CD14-positive monocyte (primary cell): ENCODE data around the gene UGT1A10. TPM values are rescaled to one million over a fixed set of nuclear protein-coding genes. Genes with fewer than 3 reads are reported as not detected.

Source experiments
- DNase-seq, 3 donors: peaks; one replicate each; pipeline ENCODE4 v3.0.0-alpha.2; 2011 to 2022
- H2AFZ ChIP-seq: 2 replicates; pipeline ENCODE4 v1.6.0; 2012; ENCODE audit warnings: mild to moderate bottlenecking, low read depth, low read length, inconsistent platforms; ENCODE audit not compliant: insufficient read depth, poor library complexity, severe bottlenecking
- H3K27ac ChIP-seq, 2 donors: 1 replicate in 1 of 2; 2 replicates in 1 of 2; pipeline ENCODE4 v1.5.1; 2012 to 2013; ENCODE audit warnings: low read length in 2 of 2, control low read depth in 1 of 2, inconsistent platforms in 1 of 2, low read depth in 1 of 2, mild to moderate bottlenecking in 1 of 2
- H3K27me3 ChIP-seq, 2 donors: one replicate each; pipeline versions ENCODE4 v1.6.0 to v1.6.1; 2011 to 2013; ENCODE audit warnings: low read length in 2 of 2; ENCODE audit not compliant: control insufficient read depth in 2 of 2, insufficient read depth in 2 of 2
- H3K36me3 ChIP-seq, 2 donors: replicated peaks in 1 of 2; 1 replicate in 1 of 2; 2 replicates in 1 of 2; pipeline versions ENCODE4 v1.5.1 to v1.6.1; 2012 to 2013; ENCODE audit warnings: low read length in 2 of 2, control low read depth in 1 of 2, inconsistent platforms in 1 of 2, mild to moderate bottlenecking in 1 of 2; ENCODE audit not compliant: insufficient read depth in 2 of 2, control insufficient read depth in 1 of 2
- H3K4me1 ChIP-seq, 2 donors: 1 replicate in 1 of 2; 2 replicates in 1 of 2; pipeline versions ENCODE4 v1.5.1 to v1.6.1; 2012 to 2013; ENCODE audit warnings: low read length in 2 of 2, control low read depth in 1 of 2, inconsistent platforms in 1 of 2, mild to moderate bottlenecking in 1 of 2, moderate library complexity in 1 of 2; ENCODE audit not compliant: insufficient read depth in 2 of 2, control insufficient read depth in 1 of 2
- H3K4me2 ChIP-seq: replicated peaks from 2 replicates; pipeline ENCODE3; 2012; ENCODE audit warnings: low read length, moderate library complexity, mild to moderate bottlenecking; ENCODE audit not compliant: poor library complexity, severe bottlenecking; ENCODE audit errors: extremely low read depth
- H3K4me3 ChIP-seq, 3 experiments: fragments of 200-600 bp in 1 of 3; sonication (generic) in 1 of 3; replicated peaks in 1 of 3; 1 replicate in 2 of 3; 2 replicates in 1 of 3; pipeline ENCODE4 v1.5.1; 2011 to 2013; ENCODE audit warnings: low read length in 3 of 3, mild to moderate bottlenecking in 3 of 3, control low read depth in 2 of 3, low read depth in 2 of 3, inconsistent platforms in 1 of 3, moderate library complexity in 1 of 3
- H3K79me2 ChIP-seq: 2 replicates; pipeline ENCODE4 v1.6.0; 2012; ENCODE audit warnings: mild to moderate bottlenecking, control low read depth, inconsistent platforms, low read length, moderate library complexity; ENCODE audit not compliant: insufficient read depth
- H3K9ac ChIP-seq: 2 replicates; pipeline ENCODE4 v1.6.0; 2017; ENCODE audit warnings: low read length, mild to moderate bottlenecking; ENCODE audit not compliant: insufficient read depth, poor library complexity, severe bottlenecking
- H3K9me3 ChIP-seq, 2 donors: replicated peaks in 1 of 2; 1 replicate in 1 of 2; 2 replicates in 1 of 2; pipeline versions ENCODE4 v1.5.1 to v1.6.1; 2012 to 2013; ENCODE audit warnings: low read length in 2 of 2, control low read depth in 1 of 2; ENCODE audit not compliant: control insufficient read depth in 1 of 2, insufficient read depth in 1 of 2
- H4K20me1 ChIP-seq: 2 replicates; pipeline ENCODE4 v1.6.0; 2012; ENCODE audit warnings: mild to moderate bottlenecking, low read length, control low read depth, moderate library complexity; ENCODE audit not compliant: insufficient read depth
- H3K27ac Mint-ChIP-seq, 7 donors: one replicate each; pipeline ENCODE4 v1.8.0; 2020; ENCODE audit warnings: mild to moderate bottlenecking in 7 of 7, mixed read lengths in 7 of 7, moderate library complexity in 6 of 7, inconsistent platforms in 2 of 7
- H3K27me3 Mint-ChIP-seq, 3 donors: one replicate each; pipeline ENCODE4 v1.8.0; 2021 to 2022; ENCODE audit warnings: low read depth in 3 of 3, mild to moderate bottlenecking in 3 of 3, mixed read lengths in 3 of 3, moderate library complexity in 3 of 3, inconsistent platforms in 1 of 3
- H3K36me3 Mint-ChIP-seq, 2 donors: one replicate each; pipeline ENCODE4 v1.8.0; 2020; ENCODE audit warnings: mixed read lengths in 2 of 2, inconsistent platforms in 1 of 2, mild to moderate bottlenecking in 1 of 2
- H3K4me1 Mint-ChIP-seq: one replicate; pipeline ENCODE4 v1.8.0; 2020; ENCODE audit warnings: mild to moderate bottlenecking, mixed read lengths
- H3K4me3 Mint-ChIP-seq, 2 donors: one replicate each; pipeline ENCODE4 v1.8.0; 2020; ENCODE audit warnings: mild to moderate bottlenecking in 2 of 2, mixed read lengths in 2 of 2, moderate library complexity in 1 of 2
- H3K9me3 Mint-ChIP-seq, 7 donors: one replicate each; pipeline ENCODE4 v1.8.0; 2020 to 2022; ENCODE audit warnings: mixed read lengths in 7 of 7, mild to moderate bottlenecking in 6 of 7, moderate library complexity in 6 of 7, inconsistent platforms in 2 of 7
- WGBS: methylation state at CpG from one replicate; pipeline ENCODE4 v1.1.5; 2013; ENCODE audit warnings: missing lambda C conversion rate; ENCODE audit not compliant: insufficient coverage; 5-methylcytosine and 5-hydroxymethylcytosine counted together
- intact Hi-C, 2 donors: fragments of 100-400 bp; cut with micrococcal nuclease; formaldehyde crosslinking; loops; one replicate each; pipeline versions ENCODE4 v1.15.0 to v1.15.1; 2023
- polyA plus RNA-seq, 3 donors: library from polyadenylated mRNA; depleted of rRNA in 1 of 3; unstranded in 2 of 3; stranded (reverse) in 1 of 3; fragments of 300-500 nt in 2 of 3; fragments of >200 nt in 1 of 3; fragmentation: Illumina TruSeq in 2 of 3; gene quantifications; 1 replicate in 2 of 3; 2 replicates in 1 of 3; pipeline ENCODE4 v1.2.3, GENCODE V29; 2012 to 2021
- TF ChIP-seq, protein P1 (sequence below): fragments of 200-600 bp; IDR thresholded peaks from one replicate; pipeline ENCODE4 v1.8.0; 2022; ENCODE audit warnings: antibody characterized with exemption, mild to moderate bottlenecking

Gene UGT1A10
- polyA plus RNA-seq, 3 donors, result not detected

DNA sequence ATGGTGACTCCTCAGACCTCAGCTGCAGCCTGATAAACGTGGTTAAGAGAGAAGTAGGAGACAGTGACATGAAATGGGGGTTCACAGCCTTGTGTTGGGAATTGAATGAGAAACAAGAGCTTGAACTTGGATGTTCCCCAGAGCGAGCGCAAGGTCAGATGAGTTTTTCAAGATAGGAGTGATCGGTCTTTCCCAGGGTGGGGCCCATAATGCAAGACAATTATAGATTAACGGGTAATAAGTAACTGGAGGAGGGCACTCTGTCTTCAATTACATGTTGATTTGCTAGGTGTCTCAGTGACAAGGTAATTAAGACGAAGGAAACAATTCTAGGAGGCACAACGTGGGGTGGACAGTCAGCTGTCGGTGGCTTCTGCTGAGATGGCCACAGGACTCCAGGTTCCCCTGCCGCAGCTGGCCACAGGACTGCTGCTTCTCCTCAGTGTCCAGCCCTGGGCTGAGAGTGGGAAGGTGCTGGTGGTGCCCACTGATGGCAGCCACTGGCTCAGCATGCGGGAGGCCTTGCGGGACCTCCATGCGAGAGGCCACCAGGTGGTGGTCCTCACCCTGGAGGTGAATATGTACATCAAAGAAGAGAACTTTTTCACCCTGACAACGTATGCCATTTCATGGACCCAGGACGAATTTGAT is 76.5 kb downstream of the UGT1A10 start, which contains the start of gene UGT1A5:
Gene UGT1A5, plus strand, starts transcription at position 297 of the 651 bp plus-strand sequence. Its CDS starts 85 bp downstream, at position 382.
- Mint-ChIP-seq H3K4me1 (no peaks in the 10 kb centered on the region), H3K27ac (no peak within 1 kb of the TSS), H3K9me3 (peaks cover 0 to 2% (median 0%) of the 10 kb centered on the region in 7 donors), H3K4me3 (no peak within 1 kb of the TSS), H3K36me3 (no peaks in the 10 kb centered on the region), H3K27me3 (peaks cover 2 to 8% (median 8%) of the 10 kb centered on the region in 3 donors)
- intact Hi-C loops, result no loop called here
- H3K9me3 ChIP-seq, result no peaks in the 10 kb centered on the region
- no peaks in the 10 kb centered on the region for H3K27me3 ChIP-seq
- H3K9ac ChIP-seq, result no peak within 1 kb of the TSS
- no peaks in the 10 kb centered on the region for H3K4me1 ChIP-seq
- TF ChIP-seq, protein P1, sequence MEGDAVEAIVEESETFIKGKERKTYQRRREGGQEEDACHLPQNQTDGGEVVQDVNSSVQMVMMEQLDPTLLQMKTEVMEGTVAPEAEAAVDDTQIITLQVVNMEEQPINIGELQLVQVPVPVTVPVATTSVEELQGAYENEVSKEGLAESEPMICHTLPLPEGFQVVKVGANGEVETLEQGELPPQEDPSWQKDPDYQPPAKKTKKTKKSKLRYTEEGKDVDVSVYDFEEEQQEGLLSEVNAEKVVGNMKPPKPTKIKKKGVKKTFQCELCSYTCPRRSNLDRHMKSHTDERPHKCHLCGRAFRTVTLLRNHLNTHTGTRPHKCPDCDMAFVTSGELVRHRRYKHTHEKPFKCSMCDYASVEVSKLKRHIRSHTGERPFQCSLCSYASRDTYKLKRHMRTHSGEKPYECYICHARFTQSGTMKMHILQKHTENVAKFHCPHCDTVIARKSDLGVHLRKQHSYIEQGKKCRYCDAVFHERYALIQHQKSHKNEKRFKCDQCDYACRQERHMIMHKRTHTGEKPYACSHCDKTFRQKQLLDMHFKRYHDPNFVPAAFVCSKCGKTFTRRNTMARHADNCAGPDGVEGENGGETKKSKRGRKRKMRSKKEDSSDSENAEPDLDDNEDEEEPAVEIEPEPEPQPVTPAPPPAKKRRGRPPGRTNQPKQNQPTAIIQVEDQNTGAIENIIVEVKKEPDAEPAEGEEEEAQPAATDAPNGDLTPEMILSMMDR, result no peak
- H3K27ac ChIP-seq, result no peak within 1 kb of the TSS
- 90% methylated on average over 14 of the region's 14 CpGs for WGBS
- no peak within 1 kb of the TSS for H3K4me3 ChIP-seq
- H4K20me1 ChIP-seq, result no peaks in the 10 kb centered on the region
- H3K4me2 ChIP-seq, result no peak within 1 kb of the TSS
- DNase-seq, result no peak
- no peaks in the 10 kb centered on the region for H3K79me2 ChIP-seq
- H3K36me3 ChIP-seq, result no peaks in the 10 kb centered on the region
- H2AFZ ChIP-seq, result no peak within 1 kb of the TSS

DNA sequence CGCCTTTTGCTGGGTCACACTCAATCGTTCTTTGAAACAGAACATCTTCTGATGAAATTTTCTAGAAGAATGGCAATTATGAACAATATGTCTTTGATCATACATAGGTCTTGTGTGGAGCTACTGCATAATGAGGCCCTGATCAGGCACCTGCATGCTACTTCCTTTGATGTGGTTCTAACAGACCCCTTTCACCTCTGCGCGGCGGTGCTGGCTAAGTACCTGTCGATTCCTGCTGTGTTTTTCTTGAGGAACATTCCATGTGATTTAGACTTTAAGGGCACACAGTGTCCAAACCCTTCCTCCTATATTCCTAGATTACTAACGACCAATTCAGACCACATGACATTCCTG is 77.0 kb downstream of the UGT1A10 start:
- Mint-ChIP-seq H3K9me3 (peaks cover 0 to 2% (median 0%) of the 10 kb centered on the region in 7 donors), H3K36me3 (no peaks in the 10 kb centered on the region), H3K27me3 (peaks cover 2 to 8% (median 8%) of the 10 kb centered on the region in 3 donors), H3K4me1 (no peaks in the 10 kb centered on the region), H3K27ac (no peak overlapping the region), H3K4me3 (no peak overlapping the region)
- H2AFZ ChIP-seq, result no peak overlapping the region
- no peaks in the 10 kb centered on the region for H4K20me1 ChIP-seq
- no peaks in the 10 kb centered on the region for H3K36me3 ChIP-seq
- no peaks in the 10 kb centered on the region for H3K27me3 ChIP-seq
- H3K9ac ChIP-seq, result no peak overlapping the region
- H3K27ac ChIP-seq, result no peak overlapping the region
- WGBS, result 100% methylated on average over 2 of the region's 7 CpGs
- H3K4me1 ChIP-seq, result no peaks in the 10 kb centered on the region
- intact Hi-C loops, result no loop called here
- no peak overlapping the region for H3K4me3 ChIP-seq
- H3K9me3 ChIP-seq, result no peaks in the 10 kb centered on the region
- DNase-seq, result no peak
- no peaks in the 10 kb centered on the region for H3K79me2 ChIP-seq
- no peak overlapping the region for H3K4me2 ChIP-seq
- TF ChIP-seq, protein P1, result no peak
